ENCODE measurements around the gene ALG1.
A peak's percentile ranks its signal among the peaks of the same experiment; 100 is the strongest.

Gene ALG1

DNA sequence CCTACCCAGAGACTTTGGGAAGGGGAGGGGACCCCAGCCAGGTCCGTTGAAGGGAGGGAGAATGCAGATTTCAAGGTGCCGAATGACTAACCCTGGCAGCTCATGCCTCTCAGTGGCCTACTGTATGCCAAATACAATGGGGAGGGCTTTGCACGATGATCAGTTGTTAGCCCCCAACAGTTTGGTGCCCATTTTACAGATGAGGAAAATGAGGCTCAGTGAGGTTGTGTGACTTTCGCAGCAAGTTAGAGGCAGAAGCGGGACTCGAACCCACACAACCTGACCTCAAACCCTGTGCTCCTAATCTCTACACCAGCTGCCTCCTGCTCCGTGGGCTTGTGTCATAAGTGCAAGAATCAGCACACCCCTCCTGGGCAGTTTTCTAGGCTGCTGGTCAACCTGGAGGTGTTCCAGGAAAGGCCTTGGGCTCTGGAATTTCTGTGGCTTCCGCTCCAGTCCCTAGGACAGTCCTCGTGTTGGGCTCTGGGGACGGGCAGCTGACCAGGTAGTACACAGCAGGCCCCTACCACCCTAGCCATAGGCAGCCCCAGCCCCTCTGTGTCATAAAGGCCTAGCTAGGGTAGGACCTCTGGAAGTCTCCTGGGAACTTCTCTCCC is 26.0 kb upstream of the ALG1 start:
- TF ChIP-seq CTCF (IDR thresholded peaks at IDR 0.05; ENCODE audit: low read depth, low read length), result no peak
- no peak overlapping the region for H3K4me3 ChIP-seq (ENCODE audit: low read depth, low read length)

DNA sequence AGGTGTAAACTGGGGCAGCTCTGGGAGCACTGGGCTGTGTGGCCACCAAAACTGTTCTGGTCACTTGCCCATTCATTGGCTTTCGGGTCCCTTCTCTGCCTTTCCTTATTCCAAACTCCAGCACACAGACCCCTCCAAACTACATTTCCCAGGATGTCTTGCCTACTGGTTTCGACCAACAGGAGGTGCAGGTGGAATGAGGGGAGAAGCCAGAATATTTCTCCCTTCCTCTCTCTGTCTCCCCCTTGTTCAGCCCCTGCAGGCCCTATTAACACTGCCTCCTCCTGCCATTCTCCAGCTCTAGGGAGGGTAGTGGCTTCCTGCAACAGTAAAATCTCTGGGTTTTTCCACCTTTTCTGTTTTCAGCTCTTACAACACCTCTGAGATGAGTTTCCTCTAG is 24.7 kb upstream of the ALG1 start:
- no peak for TF ChIP-seq CTCF (IDR thresholded peaks at IDR 0.05; ENCODE audit: low read depth, low read length)

DNA sequence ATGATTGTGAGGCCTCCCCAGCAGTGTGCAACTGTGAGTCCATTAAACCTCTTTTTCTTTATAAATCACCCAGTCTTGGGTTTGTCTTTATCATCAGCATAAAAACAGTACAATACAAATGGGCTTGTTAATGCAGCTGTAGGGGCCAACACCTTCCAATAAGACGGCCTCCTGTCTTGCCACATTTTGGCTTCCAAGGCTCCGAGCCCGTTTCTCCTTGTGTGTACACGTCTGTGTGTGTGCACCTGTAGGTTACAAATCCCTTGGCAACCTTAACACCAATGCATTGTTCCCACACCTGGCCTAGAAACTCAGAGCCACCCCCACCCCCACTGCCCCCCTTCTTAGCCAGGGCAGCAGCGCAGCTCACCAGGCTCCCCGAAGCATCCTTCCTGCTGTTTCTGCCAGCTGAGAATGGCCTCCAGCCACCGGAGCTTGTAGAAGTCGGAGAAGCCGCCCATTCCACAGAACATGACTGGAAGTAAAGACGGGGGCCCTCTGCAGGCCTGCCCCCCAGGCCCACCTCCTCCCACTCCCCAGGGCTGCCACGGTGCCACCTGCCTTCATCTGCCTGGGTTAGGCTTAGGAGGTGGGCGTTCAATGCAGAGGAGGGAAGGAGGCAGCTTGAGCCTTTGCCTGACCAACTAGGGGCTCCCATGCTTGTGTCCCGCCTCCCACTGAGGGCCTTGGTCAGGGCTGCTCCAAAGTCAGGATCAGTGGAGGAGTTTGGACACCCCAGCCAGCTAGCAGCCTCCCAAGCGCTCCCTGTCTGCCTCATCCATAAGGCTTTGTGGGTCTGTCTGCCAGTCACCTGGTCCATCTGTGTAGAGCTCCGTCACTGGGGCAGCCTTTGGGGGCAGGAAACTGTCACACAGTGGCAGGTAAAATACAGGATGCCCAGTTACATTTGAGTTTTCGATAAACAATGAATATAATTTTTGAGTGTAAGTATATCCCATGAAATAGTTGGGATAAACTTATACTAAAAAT is 16.5 kb upstream of the ALG1 start:
- no peak for TF ChIP-seq CTCF (IDR thresholded peaks at IDR 0.05; ENCODE audit: low read depth, low read length)
- H3K4me3 ChIP-seq (ENCODE audit: low read depth, low read length), result no peak overlapping the region

More for the DNA sequence above, 24.7 kb upstream of the ALG1 start:
- H3K4me3 ChIP-seq (ENCODE audit: low read depth, low read length), result no peak overlapping the region

- 0 out of 2 replicates have a peak, but pooled peaks have one; percentile 35 for TF ChIP-seq CTCF (IDR thresholded peaks at IDR 0.05; ENCODE audit: low read depth, low read length)
- H3K4me3 ChIP-seq (ENCODE audit: low read depth, low read length), result no peak overlapping the region
Measured at GRCh38 chr16:5056352-5056751, 15.3 kb upstream of the ALG1 start.

- H3K4me3 ChIP-seq (ENCODE audit: low read depth, low read length), result no peak overlapping the region
- peak; percentile 30; the same call in 1 of the 2 replicates for TF ChIP-seq CTCF (IDR thresholded peaks at IDR 0.05; ENCODE audit: low read depth, low read length)
Measured at GRCh38 chr16:5058476-5058875, 13.2 kb upstream of the ALG1 start.

GRCh38 chr16:5059386-5060072 is 12.1 kb upstream of the ALG1 start:
- no peak for TF ChIP-seq CTCF (IDR thresholded peaks at IDR 0.05; ENCODE audit: low read depth, low read length)
- no peak overlapping the region for H3K4me3 ChIP-seq (ENCODE audit: low read depth, low read length)

All from WI38 (cell line).